Measurements from ENCODE around the gene CASQ1. TPM values are rescaled to one million over a fixed set of nuclear protein-coding genes. Genes with fewer than 3 reads are reported as not detected.

CASQ1 gene
- total RNA-seq, 1 donor from 2014 or later, result not detected

DNA sequence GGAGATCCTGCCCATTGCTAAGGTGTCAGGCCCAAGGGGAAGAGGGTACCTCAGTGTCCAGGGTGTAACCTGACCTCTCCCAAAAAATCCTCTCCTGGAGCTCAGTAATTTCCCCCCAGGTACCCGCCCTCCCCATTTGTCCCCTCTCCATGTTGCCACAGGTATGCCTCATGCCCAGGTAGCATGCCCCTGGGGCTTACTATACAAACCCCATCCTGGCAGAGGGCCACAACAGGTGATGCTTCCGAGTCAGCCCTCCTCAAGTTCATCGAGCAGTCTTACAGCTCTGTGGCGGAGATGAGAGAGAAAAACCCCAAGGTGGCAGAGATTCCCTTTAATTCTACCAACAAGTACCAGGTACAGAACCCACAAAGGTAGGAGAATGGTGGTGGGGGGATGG lies 23.3 kb upstream of the CASQ1 start:
- H3K4me3 ChIP-seq (ENCODE audit: low read depth, low read length), result no peak overlapping the region
- TF ChIP-seq, protein P1, sequence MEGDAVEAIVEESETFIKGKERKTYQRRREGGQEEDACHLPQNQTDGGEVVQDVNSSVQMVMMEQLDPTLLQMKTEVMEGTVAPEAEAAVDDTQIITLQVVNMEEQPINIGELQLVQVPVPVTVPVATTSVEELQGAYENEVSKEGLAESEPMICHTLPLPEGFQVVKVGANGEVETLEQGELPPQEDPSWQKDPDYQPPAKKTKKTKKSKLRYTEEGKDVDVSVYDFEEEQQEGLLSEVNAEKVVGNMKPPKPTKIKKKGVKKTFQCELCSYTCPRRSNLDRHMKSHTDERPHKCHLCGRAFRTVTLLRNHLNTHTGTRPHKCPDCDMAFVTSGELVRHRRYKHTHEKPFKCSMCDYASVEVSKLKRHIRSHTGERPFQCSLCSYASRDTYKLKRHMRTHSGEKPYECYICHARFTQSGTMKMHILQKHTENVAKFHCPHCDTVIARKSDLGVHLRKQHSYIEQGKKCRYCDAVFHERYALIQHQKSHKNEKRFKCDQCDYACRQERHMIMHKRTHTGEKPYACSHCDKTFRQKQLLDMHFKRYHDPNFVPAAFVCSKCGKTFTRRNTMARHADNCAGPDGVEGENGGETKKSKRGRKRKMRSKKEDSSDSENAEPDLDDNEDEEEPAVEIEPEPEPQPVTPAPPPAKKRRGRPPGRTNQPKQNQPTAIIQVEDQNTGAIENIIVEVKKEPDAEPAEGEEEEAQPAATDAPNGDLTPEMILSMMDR (conservative IDR thresholded peaks at IDR 0.05; ENCODE audit: low read depth, low read length), result no peak

DNA sequence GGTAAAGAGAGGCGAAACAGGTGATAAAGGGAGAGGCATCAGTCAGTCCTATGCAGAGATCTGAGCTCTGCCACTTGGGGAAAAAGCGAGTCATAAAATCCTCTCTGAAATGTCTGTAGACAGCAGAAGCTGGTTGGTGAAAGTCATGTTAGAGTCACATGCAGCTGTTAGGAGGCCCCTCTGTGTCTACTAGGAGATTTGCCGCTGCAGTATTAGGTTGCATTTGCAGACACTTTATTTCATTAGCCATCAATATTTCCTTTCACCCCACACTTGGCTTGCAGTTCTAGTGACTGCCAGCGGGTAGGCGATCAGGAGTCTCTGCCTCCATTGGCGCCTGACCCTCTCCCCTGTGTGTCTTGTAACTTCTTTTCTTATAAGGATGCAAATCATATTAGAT lies 22.8 kb upstream of the CASQ1 start:
- DNase-seq (ENCODE audit: low read depth), result no peak
- H3K4me3 ChIP-seq (ENCODE audit: low read depth, low read length), result no peak overlapping the region
- TF ChIP-seq, protein P1 (conservative IDR thresholded peaks at IDR 0.05; ENCODE audit: low read depth, low read length), result no peak

More for the DNA sequence above, 23.3 kb upstream of the CASQ1 start:
- DNase-seq (ENCODE audit: low read depth), result no peak

DNA sequence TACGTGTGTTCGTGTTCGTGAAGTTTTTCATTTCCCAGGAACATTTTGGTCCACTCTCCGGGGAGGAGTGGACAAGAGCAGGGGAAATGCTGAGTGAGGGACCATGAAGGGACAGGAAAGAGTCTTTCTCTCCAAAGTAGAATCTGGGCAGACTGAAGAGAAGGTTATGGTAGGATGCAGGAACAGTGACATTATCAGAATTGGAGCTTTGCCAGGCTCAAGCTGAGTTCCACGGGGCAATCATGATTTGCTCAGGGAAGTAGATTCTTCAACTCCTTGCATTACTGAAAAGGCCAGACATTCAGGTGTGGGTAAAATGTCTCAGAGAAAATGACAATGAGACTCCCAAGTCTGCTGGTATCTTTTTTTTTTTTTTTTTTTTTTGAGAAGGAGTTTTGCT lies 22.4 kb upstream of the CASQ1 start:
- TF ChIP-seq, protein P1 (conservative IDR thresholded peaks at IDR 0.05; ENCODE audit: low read depth, low read length), result no peak
- H3K4me3 ChIP-seq (ENCODE audit: low read depth, low read length), result no peak overlapping the region
- DNase-seq (ENCODE audit: low read depth), result no peak

DNA sequence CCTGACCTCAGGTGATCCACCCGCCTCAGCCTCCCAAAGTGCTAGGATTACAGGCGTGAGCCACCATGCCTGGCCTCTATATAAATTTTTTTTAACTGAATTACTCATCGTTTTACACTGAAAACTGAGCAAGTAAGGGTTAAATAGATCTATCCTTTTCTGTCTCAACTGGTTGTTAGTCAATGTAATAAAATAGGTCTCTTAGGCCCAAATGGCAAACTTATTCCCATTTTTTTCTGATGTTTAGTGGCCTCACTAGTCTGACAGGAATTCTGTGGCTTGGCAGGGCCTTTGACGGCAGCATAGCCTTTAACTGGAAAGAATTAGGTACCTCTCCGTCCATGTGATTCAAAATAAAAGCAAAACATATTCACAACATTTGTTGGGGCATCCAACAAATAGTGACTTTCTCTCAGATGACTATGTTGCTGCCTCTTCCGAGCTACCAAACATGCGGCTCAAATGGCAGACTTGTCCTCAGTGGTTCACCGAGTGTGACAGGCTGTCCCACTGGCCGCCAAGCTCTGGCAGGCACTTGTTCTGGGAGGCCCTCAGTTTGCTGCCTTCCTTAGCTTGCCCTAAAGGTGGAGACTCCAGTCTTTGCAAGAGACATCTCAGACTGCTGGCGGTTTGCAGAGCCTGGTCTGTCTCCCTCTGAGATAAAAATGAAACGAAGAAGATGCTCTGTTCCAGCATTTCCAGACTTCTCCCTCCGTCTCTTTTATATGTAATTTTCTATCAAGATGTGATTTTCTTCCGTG lies 21.6 kb upstream of the CASQ1 start:
- DNase-seq (ENCODE audit: low read depth), result no peak
- no peak overlapping the region for H3K4me3 ChIP-seq (ENCODE audit: low read depth, low read length)
- TF ChIP-seq, protein P1 (conservative IDR thresholded peaks at IDR 0.05; ENCODE audit: low read depth, low read length), result no peak

DNA sequence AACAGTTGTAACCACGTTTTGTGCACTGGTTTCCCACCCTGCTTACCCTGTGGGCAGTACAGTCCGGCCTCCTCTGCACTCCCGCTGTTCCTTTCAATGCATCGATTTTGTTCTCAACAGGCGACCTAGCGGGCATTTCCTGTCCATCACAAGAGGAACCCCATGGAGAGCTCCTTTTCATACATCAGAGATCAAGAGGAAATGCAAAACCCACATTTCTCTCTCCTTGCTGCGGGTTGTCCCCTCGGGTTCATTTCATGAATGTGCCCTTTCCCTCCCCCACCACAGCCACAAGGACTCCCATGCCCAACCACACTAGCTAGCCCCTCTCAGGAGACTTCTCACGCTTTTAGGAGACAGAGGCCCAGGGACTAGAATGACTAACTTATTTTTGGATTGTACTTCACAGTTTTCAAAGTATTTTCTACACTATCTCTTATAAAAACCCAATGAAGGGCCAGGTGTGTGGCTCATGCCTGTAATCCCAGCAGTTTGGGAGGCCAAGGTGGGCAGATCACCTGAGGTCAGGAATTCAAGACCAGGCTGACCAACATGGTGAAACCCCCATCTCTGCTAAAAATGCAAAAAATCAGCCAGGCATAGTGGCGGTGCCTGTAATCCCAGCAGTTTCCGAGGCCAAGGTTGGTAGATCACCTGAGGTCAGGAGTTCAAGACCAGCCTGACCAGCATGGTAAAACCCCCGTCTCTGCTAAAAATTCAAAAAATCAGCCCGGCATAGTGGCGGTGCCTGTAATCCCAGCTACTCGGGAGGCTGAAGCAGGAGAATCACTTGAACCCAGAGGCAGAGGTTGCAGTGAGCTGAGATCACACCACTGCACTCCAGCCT lies 20.6 kb upstream of the CASQ1 start:
- TF ChIP-seq, protein P1 (conservative IDR thresholded peaks at IDR 0.05; ENCODE audit: low read depth, low read length), result no peak
- DNase-seq (ENCODE audit: low read depth), result no peak
- H3K4me3 ChIP-seq (ENCODE audit: low read depth, low read length), result no peak overlapping the region

DNA sequence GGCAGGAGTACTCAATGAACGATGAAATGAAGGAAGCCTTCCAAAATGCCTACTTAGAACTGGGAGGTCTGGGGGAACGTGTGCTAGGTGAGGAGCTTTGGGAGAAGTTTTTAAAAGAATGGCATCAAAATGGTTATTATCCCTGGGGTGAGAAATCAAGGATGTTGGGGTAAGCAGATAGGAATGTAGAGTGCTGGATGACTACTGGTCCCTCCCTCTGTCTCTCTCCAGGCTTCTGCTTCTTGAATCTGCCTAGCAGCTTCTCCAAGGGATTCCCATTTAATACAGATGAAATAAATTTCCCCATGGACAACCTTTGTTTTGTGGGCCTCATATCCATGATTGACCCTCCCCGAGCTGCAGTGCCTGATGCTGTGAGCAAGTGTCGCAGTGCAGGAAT lies 19.0 kb upstream of the CASQ1 start:
- no peak overlapping the region for H3K4me3 ChIP-seq (ENCODE audit: low read depth, low read length)
- TF ChIP-seq, protein P1 (conservative IDR thresholded peaks at IDR 0.05; ENCODE audit: low read depth, low read length), result no peak
- no peak for DNase-seq (ENCODE audit: low read depth)

Measured in epithelial cell of proximal tubule (primary cell).